ENCODE measurements around the gene CYP2S1. TPM values are rescaled to one million over a fixed set of nuclear protein-coding genes. Genes with fewer than 3 reads are reported as not detected.

Gene CYP2S1
- total and polyA plus RNA-seq, 9 of the 15 experiments (the other 6 are each of a cell fraction or from before 2014, with no cell fraction given), result 0.07 to 1.9 (median 0.41) TPM

DNA sequence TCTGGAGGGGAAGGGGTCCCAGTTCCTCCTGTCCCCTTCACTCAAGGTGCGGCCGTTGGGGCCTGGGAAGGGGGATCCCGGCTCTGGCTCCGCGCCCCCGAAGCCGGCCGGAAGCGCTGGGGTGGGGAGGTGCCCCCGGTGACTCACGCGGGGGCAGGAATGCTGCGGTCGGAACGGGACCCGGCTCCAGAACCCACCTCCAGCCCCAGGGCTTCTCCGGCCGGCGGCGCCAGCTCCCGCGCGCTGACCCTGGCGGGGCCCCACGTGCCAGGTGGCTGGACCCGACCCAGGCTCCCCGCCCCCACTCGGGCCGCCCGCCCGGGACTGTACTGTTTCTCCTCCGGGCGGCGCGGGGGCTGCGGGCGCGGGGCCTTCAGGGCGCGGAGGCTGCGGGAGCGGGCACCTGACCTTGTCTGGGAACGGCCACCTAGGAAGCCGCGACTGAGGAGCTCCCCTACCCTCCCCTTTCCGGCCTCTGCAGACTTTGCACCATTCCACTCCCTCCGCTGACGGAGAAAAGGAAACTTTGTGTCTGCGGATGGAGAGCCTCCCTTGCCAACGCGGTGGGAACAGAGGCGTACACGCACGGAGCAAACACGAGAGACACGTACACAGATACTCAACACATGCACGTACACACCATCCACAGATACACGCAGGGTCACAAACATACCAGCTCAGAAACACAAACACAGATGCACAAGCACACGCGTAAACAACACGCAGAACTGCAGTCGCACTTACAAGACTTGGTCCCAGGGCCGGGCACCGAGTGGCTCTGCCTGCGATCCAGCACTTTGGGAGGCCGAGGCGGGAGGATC is 33.2 kb downstream of the CYP2S1 start (continued):
- TF ChIP-seq MYC (IDR thresholded peaks at IDR 0.05; ENCODE audit: low read depth, low read length) (peak; percentile 70), MYC (CRISPR knock-in tag; IDR thresholded peaks at IDR 0.05; ENCODE audit: borderline replicate concordance, low read depth) (no peak), NR1H2 (CRISPR knock-in tag; IDR thresholded peaks at IDR 0.05) (peak; percentile 80; the same call in 1 of the 2 replicates), IFI16 (CRISPR knock-in tag; IDR thresholded peaks at IDR 0.05) (no peak), NBN (IDR thresholded peaks at IDR 0.05; ENCODE audit: low read depth) (no peak), ZFP1 (CRISPR knock-in tag; IDR thresholded peaks at IDR 0.05) (no peak), PHF21A (IDR thresholded peaks at IDR 0.05; ENCODE audit: borderline replicate concordance, low read depth) (no peak), TEAD4 (IDR thresholded peaks at IDR 0.05; ENCODE audit: low read length) (no peak; the same call in none of the 2 replicates), TEAD4 (CRISPR knock-in tag; IDR thresholded peaks at IDR 0.05; ENCODE audit: borderline replicate concordance) (no peak), HNRNPH1 (optimal IDR thresholded peaks at IDR 0.05; ENCODE audit: low read depth, low read length) (no peak), TOE1 (IDR thresholded peaks at IDR 0.05; ENCODE audit: borderline replicate concordance) (no peak; the same call in 1 of the 2 replicates), TOE1 (CRISPR knock-in tag; IDR thresholded peaks at IDR 0.05; ENCODE audit: borderline replicate concordance, low read depth) (no peak)
- TF ChIP-seq, protein P1, sequence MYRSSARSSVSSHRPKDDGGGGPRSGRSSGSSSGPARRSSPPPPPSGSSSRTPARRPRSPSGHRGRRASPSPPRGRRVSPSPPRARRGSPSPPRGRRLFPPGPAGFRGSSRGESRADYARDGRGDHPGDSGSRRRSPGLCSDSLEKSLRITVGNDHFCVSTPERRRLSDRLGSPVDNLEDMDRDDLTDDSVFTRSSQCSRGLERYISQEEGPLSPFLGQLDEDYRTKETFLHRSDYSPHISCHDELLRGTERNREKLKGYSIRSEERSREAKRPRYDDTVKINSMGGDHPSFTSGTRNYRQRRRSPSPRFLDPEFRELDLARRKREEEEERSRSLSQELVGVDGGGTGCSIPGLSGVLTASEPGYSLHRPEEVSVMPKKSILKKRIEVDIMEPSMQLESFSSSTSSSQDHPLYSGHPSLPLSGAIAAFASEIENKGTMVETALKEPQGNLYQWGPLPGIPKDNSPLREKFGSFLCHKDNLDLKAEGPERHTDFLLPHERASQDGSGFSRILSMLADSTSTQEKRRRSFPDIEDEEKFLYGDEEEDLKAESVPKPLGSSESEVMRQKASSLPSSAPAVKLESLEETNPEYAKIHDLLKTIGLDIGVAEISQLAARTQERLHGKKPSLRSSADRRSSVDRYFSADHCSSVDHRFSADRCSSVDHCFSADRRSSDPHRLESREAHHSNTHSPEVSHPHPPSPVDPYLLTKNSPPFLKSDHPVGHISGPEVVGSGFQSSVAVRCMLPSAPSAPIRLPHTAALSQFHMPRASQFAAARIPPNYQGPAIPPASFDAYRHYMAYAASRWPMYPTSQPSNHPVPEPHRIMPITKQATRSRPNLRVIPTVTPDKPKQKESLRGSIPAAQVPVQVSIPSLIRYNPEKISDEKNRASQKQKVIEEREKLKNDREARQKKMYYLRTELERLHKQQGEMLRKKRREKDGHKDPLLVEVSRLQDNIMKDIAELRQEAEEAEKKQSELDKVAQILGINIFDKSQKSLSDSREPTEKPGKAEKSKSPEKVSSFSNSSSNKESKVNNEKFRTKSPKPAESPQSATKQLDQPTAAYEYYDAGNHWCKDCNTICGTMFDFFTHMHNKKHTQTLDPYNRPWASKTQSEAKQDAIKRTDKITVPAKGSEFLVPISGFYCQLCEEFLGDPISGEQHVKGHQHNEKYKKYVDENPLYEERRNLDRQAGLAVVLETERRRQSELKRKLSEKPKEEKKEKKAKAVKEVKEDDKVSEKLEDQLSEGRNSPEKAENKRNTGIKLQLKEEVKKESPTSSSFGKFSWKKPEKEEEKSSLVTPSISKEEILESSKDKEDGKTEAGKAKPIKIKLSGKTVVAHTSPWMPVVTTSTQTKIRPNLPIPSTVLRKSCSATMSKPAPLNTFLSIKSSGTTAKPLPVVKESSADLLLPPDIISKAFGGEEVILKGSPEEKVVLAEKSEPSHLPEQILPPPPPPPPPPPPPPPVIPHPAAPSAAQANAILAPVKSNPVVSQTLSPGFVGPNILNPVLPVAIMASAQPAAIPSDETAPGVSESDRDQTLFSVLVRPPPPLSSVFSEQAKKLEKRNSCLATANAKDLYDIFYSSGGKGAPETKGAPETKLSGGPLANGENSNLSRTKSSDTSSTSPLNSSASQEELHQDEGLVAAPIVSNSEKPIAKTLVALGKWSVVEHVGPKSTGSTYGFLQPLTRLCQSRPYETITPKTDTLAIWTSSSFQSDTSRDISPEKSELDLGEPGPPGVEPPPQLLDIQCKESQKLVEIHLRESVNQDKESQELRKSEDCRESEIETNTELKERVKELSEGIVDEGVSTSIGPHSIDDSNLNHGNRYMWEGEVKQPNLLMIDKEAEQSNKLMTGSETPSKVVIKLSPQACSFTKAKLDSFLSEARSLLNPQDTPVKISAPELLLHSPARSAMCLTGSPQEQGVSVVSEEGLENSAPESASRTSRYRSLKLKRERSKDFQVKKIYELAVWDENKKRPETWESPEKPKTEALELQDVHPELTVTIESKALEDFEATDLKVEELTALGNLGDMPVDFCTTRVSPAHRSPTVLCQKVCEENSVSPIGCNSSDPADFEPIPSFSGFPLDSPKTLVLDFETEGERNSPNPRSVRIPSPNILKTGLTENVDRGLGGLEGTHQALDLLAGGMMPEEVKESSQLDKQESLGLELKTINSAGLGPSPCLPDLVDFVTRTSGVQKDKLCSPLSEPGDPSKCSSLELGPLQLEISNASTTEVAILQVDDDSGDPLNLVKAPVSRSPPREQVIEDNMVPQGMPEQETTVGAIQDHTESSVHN (IDR thresholded peaks at IDR 0.05; ENCODE audit: borderline replicate concordance in 1 of 2, low read depth in 1 of 2), result no peak; a peak in 1 of 4 replicates
- TF ChIP-seq, protein P2, sequence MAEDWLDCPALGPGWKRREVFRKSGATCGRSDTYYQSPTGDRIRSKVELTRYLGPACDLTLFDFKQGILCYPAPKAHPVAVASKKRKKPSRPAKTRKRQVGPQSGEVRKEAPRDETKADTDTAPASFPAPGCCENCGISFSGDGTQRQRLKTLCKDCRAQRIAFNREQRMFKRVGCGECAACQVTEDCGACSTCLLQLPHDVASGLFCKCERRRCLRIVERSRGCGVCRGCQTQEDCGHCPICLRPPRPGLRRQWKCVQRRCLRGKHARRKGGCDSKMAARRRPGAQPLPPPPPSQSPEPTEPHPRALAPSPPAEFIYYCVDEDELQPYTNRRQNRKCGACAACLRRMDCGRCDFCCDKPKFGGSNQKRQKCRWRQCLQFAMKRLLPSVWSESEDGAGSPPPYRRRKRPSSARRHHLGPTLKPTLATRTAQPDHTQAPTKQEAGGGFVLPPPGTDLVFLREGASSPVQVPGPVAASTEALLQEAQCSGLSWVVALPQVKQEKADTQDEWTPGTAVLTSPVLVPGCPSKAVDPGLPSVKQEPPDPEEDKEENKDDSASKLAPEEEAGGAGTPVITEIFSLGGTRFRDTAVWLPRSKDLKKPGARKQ (CRISPR knock-in tag; IDR thresholded peaks at IDR 0.05), result no peak
- TF ChIP-seq, protein P3, sequence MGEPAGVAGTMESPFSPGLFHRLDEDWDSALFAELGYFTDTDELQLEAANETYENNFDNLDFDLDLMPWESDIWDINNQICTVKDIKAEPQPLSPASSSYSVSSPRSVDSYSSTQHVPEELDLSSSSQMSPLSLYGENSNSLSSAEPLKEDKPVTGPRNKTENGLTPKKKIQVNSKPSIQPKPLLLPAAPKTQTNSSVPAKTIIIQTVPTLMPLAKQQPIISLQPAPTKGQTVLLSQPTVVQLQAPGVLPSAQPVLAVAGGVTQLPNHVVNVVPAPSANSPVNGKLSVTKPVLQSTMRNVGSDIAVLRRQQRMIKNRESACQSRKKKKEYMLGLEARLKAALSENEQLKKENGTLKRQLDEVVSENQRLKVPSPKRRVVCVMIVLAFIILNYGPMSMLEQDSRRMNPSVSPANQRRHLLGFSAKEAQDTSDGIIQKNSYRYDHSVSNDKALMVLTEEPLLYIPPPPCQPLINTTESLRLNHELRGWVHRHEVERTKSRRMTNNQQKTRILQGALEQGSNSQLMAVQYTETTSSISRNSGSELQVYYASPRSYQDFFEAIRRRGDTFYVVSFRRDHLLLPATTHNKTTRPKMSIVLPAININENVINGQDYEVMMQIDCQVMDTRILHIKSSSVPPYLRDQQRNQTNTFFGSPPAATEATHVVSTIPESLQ (CRISPR knock-in tag; IDR thresholded peaks at IDR 0.05), result peak; percentile 68; the same call in 1 of the 2 replicates
